ENCODE results near the gene ST3GAL2.
A peak's percentile ranks its signal among the peaks of the same experiment; 100 is the strongest.
"Not testable (repeated sequence)": the region's sequence is repeated elsewhere in the genome, so short reads cannot be mapped to it uniquely, and the experiment has no call there.

The ST3GAL2 gene

GRCh38 chr16:70380919-70381603, 57.8 kb downstream of the ST3GAL2 start:
- peak; percentile 92 for DNase-seq

- no peak for DNase-seq
Measured at GRCh38 chr16:70380248-70380918, 58.5 kb downstream of the ST3GAL2 start.

DNA sequence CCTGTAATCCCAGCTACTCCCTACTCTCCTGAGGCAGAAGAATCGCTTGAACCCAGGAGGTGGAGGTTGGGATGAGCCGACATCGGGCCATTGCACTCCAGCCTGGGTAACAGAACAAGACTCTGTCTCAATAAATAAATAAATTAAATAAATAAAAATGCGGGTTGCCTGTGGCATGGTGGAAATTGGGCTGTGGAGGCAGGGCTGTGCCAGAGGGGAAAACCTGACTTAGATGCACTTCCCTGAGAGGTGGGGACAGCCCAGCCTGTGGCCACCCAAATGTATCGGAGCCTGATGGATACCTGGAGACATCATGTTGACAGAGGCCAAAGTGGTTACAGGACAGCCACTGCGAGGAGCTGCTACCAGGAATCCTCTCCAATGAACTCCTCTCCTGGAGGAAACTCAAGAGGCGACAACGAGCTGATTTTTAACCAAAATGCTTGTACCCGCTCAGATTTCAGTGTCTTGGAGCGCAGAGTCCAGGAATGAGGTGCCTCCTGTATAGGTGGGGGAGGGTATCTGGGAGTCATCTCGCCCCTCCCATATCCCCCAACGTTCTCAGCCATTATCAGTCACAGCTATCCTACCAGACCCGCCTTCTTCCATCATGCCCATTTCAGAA, 59.9 kb downstream of the ST3GAL2 start:
- no peak for DNase-seq

GRCh38 chr16:70377782-70378181, 61.1 kb downstream of the ST3GAL2 start:
- DNase-seq: no peak

GRCh38 chr16:70375636-70376611, 63.0 kb downstream of the ST3GAL2 start:
- peak; percentile 53 for DNase-seq

- no peak for DNase-seq
Measured at GRCh38 chr16:70374213-70374612, 64.7 kb downstream of the ST3GAL2 start.

- DNase-seq: no peak
Measured at GRCh38 chr16:70372921-70373728, 65.8 kb downstream of the ST3GAL2 start.

DNA sequence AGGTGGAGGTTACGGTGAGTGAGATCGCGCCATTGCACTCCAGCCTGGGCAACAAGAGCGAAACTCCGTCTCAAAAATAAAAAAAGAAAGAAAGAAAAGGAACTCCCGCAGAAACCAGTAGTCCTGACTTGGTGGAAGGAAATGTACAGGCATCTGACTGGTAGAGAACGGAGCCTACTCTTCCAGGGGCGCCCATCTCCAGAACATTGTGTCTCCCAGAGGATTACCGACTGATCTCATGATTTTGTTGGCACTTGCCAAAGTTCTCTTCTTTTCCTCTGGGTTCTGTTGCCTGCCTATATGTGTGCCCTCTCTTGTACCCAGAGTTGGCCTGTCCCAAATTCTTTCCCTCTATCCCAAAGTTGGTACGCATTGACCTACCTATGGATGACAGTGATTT, 68.0 kb downstream of the ST3GAL2 start:
- DNase-seq: no peak

- not testable (repeated sequence) for DNase-seq
Measured at GRCh38 chr16:70370145-70370544, 68.8 kb downstream of the ST3GAL2 start.

DNA sequence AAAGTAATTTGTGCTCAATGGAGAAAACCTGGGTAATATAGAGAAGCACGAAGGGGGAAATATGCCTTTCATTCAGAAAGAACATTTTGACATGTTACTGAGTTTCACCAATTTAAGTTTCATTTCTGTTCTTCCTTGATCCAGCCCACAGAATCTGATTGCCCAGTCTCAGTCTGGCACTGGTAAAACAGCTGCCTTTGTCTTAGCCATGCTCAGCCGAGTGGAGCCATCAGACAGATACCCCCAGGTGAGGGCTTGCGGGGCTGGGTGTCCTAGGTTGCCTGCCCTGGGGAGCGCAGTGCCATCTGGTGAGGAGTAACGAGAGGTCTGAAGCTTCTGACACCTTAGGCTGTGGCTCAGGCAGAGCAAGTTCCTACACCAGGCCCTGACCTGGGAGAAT, 74.5 kb downstream of the ST3GAL2 start:
- no peak for DNase-seq

DNA sequence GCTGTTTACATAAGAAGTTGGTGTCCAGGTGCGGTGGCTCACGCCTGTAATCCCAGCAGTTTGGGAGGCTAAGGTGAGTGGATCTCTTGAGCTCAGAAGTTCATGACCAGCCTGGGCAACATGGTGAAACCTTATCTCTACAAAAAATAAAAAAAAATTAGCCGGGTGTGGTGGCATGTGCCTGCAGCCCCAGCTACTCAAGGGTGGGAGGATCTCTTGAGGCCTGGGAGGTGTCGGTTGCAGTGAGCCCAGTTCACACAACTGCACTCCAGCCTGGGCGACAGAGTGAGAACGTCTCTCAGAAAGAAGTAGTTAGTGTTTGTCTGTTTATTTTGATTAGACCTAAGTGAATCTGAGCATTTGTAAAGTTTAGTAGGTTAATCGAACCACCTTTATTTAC, 79.3 kb downstream of the ST3GAL2 start:
- DNase-seq: no peak

DNA sequence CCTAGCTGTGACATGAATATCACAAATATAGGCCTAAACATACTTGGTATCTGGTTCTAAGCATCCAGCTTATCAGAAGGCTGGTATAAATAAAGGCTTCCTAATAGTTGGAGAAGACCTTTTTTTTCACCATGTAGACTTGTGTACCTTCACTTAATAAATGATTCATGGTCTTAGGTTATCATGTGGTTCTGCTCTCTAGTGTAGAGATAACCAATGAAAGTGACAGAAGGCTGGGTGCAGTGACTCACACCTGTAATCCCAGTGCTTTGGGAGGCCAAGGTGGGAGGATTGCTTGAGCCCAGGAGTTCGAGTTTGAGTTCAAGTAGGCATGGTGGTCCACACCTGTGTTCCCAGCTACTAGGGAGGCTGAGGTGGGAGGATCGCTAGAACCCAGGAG, 89.1 kb downstream of the ST3GAL2 start:
- no peak for DNase-seq

GRCh38 chr16:70348991-70349390, 89.9 kb downstream of the ST3GAL2 start:
- DNase-seq: no peak

GRCh38 chr16:70345840-70346239, 93.1 kb downstream of the ST3GAL2 start:
- DNase-seq: no peak

GRCh38 chr16:70342016-70342415, 96.9 kb downstream of the ST3GAL2 start:
- DNase-seq: no peak

DNA sequence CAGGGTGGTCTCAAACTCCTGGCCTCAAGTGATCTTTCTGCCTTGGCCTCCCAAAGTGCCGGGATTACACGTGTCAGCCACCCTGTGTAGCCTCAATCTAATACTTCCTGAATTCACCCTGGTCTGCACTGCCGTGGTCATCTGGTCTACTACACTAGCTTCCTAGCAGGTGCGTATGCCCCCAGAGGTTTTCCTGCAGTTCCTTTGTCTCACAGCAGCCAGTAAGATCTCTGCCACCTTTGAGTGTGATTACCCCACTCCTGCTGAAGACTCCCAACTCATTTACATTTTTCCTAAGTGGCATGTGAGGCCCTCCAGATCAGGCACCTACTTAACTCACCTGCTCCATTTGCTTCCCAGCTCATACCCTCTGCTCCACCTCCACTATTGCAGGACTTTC, 97.3 kb downstream of the ST3GAL2 start:
- DNase-seq: no peak

DNA sequence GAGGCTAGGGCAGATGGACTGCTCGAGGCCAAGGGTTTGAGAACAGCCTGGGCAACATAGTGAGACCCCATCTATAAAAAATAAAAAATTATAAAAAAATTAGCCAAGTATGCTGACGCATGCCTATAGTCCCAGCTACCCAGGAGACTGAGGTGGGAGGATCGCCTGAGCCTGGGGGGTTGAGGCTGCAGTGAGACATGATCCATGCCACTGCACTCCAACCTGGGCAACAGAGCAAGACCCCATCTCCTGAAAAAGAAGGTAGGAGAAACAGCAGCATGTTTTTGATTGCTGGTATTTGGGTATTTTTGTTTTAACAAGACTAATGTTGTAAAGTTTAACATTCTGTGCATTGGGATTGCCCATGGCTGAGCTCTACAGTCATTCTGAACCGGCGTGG, 101.1 kb downstream of the ST3GAL2 start:
- no peak for DNase-seq

GRCh38 chr16:70332728-70333127, 106.2 kb downstream of the ST3GAL2 start:
- DNase-seq: not testable (repeated sequence)

DNA sequence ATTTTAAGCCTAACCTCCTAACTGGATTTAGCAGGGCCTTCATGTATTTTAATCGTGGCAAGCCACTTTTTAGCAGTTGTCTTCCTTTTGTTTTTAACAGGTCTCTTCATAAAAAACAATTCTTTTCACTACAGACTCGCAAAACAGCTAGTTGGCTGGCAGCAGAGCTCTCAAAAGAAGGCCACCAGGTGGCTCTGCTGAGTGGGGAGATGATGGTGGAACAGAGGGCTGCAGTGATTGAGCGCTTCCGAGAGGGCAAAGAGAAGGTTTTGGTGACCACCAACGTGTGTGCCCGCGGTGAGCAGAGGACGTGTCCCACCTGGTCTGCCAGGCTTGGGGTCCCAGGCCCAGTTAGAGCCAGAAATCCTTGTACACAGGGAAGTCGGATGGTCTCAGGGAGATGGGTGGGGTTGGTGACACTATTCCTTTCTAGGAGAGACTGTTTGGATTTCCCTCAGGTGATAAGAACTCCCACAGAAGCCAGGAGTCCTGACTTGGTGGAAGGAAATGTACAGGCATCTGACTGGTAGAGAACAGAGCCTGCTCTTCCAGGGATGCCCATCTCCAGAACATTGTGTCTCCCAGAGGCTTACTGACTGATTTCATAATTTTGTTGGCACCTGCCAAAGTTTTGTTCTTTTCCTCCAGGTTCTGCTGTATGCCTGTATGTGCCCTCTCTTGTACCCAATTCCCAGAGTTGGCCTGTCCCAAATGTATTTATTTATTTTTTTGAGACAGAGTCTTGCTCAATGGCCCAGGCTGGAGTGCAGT, 107.1 kb downstream of the ST3GAL2 start:
- DNase-seq: no peak

GRCh38 chr16:70331091-70331490, 107.8 kb downstream of the ST3GAL2 start:
- no peak for DNase-seq

All from DMS 273 treated with DMSO at 0.1 percent for 48 hours (cell line).